HS-5 (cell line): ENCODE results near the gene WNK1.
"Not testable (repeated sequence)": the region's sequence is repeated elsewhere in the genome, so short reads cannot be mapped to it uniquely, and the experiment has no call there.

Experiments used
- DNase-seq: peaks from one replicate; pipeline ENCODE4 v3.0.0-alpha.2; 2012; ENCODE audit warnings: low read depth

The WNK1 gene

GRCh38 chr12:751999-752694 lies at the start of gene WNK1:
TSS of gene WNK1 (plus strand) at chr12:752579. CDS start at chr12:753566, 987 bp downstream.
- DNase-seq, result peak; percentile 95

DNA sequence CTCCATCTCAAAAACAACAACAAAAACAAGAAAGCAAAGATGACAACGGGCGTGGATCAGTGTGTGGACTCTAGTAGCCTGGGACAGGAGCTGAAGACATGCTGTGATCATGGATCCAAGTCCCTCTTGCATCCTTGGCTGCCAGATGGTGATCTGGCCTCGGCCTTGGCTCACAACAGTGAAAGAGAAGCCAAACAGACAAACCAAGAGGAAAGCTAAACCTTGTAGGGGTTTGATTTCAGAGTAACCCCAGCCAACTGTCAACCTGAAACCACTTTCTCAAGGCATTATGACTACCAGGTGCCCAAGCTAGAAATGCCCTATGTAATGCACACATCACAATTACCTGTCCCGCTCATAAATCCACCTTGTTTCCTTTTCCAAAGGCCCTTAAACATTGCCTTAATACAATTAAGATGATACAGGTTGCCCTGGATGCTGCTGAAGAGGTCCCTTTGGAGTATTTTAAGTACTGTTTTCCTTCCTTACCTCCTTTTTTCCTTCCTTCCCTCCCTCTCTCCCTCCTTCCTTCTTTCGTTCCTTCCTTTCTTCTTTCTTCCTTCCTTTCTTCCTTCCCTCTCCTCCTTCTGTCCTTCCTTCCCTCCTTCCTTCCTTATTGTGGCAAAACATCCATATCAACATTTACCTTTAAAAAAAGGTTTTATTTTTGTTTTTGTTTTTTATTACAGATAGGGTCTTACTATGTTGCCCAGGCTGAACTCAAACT lies 47.7 kb upstream of the WNK1 start:
- no peak for DNase-seq

- not testable (repeated sequence) for DNase-seq
These were observed 44.3 kb upstream of the WNK1 start for GRCh38 chr12:708084-708483.

- DNase-seq, result no peak
These were observed 42.8 kb upstream of the WNK1 start for GRCh38 chr12:709455-710020.

DNA sequence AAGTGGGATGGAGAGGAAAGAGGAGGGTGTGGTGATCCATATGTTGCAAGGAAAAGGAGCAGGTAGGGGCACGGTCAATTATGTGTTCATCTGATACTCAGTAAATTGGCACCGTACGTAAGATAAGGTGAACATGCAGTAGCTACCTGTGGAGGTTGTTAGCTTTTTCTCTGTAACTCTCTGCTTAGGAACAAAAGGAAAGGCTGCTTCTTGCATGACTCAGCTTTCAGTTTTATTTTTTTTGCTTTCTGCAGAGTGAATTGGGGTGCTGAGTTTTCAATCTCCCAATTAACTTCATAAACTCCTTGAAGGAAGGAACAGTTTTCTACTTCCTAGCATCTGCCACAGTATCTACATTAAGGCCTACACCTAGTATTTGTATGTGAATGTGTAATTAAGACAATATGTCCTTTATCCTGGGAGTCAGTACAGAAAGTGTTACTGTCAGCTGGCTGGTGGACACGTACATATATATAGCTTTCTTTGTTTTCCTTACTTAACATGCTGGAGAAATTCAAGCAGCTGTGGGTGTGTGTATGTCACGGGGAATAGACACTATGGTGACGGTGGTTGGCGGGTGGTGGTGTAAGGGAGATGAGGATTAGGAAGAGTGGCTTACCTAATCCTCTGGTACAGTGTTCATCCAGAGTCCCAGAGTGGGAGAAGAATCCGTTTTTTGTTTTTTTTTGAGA lies 40.1 kb upstream of the WNK1 start:
- DNase-seq, result no peak

DNA sequence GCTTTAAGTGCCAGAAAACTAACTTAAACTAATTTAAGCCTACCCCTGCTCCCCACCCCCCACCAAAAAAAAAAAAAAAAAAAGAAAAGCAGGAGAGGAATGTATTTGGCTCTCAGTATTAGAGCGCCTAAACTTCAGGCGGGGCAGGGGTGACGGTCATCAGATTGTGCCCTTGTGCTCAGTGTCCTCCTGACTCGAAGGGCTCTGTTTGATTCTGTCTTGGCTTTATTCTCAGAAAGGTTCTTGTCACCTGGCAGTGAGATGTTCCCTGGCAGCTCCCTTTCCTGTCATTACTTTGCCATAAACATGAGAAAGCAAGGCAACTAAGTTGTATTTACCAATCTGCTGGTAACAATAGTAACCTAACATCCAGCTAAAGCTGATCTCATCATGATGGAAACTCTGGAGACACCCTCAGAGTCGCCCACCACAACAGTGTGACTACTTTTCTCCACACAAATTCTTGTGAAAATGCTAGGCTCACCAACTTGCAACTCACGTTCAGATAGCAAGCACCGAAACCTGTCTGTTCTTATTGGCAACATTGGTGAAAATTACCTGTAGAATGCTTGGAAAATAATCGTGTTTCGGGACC lies 39.0 kb upstream of the WNK1 start:
- no peak for DNase-seq

- no peak for DNase-seq
These were observed 35.9 kb upstream of the WNK1 start for GRCh38 chr12:716506-716905.

GRCh38 chr12:718756-719102 lies 33.6 kb upstream of the WNK1 start:
- DNase-seq, result no peak

GRCh38 chr12:720231-720941 lies 32.0 kb upstream of the WNK1 start:
- DNase-seq, result no peak

DNA sequence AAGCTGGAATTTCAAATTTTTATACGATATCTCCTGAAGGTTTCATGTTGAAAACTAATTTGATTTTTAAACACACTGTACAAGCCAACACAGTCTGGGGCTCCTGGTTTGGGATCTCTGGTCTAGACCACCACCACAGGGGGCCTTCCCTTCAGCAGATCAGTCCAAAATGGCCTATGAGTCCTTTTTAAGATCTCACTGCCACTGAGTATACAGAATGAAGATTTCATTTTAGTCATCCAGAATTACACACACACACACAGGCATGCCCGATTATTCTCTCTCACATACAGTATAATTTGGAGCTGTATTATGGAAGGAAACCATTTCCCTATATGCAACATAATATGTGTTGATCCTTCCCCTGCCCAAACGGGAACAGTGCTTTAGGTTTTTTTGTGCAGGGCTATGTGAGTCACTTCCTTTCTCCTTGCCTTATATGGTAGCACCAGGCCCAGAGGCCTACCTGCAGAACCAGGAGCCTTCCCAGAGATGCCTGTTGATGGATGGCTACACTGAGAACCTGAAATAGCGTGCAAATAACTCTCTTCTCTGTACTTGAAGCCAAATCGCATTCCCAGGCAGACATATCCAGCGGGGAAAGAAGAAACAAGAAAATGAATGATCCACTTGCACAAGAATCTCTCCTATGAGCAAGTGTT lies 28.1 kb upstream of the WNK1 start:
- DNase-seq, result no peak

- no peak for DNase-seq
These were observed 27.3 kb upstream of the WNK1 start for GRCh38 chr12:725076-725475.

DNA sequence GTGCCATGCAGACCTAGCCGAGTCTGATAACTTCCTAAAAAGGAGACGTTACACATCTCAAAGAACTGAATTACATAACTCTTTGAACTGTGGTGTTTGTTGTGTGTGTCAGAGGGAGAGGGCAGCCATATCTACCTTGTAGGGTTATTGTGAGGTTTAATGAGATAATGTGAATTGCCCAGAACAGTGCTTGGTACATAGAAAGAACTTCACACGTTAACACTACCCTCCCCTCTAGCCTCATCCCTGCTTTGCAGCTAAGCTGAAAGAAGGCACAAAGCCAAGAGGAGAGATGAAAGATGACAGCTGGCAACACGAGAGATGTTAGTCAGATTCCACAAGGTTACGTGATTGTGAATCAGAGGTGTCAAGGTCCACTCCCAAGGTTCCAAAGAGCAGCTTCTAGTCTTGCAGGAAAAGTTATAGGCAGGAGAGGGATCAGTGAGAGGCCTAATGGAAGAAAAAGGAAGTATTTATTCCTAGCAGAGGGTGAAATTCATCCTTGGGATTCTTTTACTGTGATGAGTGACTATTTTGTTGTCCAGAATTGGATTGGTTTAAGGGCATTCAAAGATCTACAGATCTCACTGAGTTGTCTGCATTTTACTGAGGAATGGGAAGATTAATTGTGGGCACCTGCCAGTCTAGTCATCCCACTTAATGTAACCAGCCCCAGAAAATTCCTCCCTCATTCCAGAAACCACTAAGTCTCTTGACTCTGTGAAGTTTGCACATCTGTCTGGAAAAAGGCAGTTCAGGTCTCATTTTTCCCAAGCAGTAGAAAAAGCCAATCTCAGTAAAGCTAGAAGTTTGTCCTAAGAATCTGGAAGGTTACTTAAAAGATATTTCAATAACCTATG lies 25.9 kb upstream of the WNK1 start:
- no peak for DNase-seq

DNA sequence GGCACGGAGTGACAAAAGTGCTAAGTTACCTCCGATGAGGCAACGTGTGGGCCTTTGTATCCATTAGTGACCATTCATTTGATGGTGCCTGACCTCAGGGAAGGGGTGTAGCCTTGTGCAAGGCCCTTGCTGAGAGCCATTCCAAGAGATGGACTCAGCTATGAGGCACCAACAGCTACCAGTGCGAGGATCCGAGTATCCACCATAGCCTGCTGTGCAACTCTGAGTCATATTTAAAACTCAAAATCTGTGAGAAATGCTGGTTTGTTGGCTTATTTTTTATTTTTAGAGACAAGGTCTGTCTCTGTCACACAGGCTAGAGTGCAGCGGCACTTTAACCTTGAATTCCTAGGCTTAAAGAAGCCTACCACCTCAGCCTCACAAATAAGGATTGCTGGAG lies 25.1 kb upstream of the WNK1 start:
- DNase-seq, result no peak

DNA sequence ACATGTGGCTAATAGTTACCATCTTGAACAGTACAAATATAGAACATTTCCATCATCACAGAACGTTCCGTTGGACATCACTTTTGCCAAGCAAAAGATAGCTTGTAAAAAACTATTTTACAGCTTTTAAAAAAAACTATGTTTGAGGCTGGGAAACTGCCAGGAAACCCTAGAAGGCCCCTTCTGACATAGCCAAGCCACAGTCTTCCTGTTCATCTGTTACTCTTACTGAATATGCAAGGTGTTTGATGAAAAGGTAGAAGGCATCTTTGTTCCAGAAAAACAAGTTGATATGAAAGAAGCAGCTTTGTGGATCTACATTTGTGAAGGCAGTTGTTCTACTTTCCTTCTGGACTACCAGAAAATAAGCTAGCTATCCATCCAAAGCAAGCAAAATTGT lies 23.6 kb upstream of the WNK1 start:
- DNase-seq, result no peak

- no peak for DNase-seq
These were observed 23.2 kb upstream of the WNK1 start for GRCh38 chr12:729221-729620.

- no peak for DNase-seq
These were observed 21.8 kb upstream of the WNK1 start for GRCh38 chr12:730550-730949.

- DNase-seq, result no peak
These were observed 15.1 kb upstream of the WNK1 start for GRCh38 chr12:737122-737739.

GRCh38 chr12:738712-739111 lies 13.7 kb upstream of the WNK1 start:
- DNase-seq, result no peak

DNA sequence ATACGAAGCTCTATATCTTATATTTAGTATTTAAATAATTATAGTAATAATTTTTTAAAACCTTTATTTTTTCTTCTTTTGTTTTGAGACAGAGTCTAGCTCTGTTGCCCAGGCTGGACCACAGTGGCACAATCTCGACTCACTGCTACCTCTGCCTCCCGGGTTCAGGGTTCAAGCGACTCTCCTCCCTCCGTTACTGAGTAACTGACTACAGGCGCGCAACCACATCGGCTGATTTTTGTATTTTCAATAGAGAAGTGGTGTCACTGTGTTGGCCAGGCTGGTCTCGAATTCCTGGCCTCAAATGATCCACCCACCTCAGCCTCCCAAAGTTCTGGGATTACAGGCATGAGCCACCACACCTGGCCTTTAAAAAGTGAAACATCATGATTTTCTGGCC lies 13.0 kb upstream of the WNK1 start:
- no peak for DNase-seq

DNA sequence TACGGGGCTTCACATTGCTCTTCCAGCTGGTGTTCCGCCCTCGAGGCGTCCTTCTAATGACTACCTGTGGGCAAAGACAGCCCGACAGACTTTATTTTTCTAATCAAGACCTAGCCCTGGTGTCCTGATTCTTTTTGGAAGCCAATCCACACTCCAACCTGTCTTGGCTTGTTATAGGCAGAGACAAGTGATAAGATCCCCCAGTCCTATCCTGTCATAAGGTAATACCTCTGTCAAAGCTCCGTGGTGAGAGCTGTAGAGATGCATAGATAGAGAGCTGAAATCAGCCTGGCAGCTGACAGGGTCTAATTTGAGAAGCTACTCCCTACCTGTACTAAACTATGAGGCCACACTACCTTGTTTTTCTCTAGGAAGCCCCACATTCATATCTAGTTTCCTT lies 11.5 kb upstream of the WNK1 start:
- DNase-seq, result no peak
